Thyroid gland (tissue), 4 donors: ENCODE measurements around the gene HMOX2.

Experiments used
- POLR2A ChIP-seq, 2 donors: fragments of 450-650 bp; IDR thresholded peaks; one replicate each; pipeline ENCODE4 v1.6.1; 2017; ENCODE audit warnings: antibody characterized with exemption in 2 of 2, mild to moderate bottlenecking in 2 of 2, moderate library complexity in 1 of 2
- TF ChIP-seq, protein P1 (sequence below), 6 experiments: fragments of 200-600 bp in 3 of 6; fragments of 450-650 bp in 3 of 6; sonication (generic) in 3 of 6; IDR thresholded peaks; one replicate each; pipeline ENCODE4 v1.5.1; 2016 to 2019; ENCODE audit warnings: antibody characterized with exemption in 6 of 6, mild to moderate bottlenecking in 2 of 6, inconsistent platforms in 1 of 6, moderate library complexity in 1 of 6

DNA sequence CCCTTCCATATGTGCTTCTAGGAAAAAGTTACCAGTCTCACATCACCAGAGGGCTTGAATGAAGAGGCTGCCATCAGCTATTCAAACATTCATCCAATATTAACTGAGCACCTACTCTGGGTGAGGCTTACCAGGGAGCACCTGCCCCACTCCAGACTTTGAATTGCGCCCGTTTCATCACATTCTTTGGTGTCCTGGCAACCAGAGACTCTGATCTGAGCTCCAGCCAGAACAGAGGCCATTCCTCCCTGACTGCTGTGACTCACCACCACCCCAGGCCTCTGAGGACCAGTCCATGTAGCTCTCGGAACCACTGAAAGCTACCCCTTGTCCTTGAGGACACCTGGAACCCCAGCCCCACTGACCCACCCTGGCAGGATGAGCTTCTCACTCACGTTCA is 79.9 kb downstream of the HMOX2 start, which contains the start of gene C16orf96:
- TF ChIP-seq, protein P1, sequence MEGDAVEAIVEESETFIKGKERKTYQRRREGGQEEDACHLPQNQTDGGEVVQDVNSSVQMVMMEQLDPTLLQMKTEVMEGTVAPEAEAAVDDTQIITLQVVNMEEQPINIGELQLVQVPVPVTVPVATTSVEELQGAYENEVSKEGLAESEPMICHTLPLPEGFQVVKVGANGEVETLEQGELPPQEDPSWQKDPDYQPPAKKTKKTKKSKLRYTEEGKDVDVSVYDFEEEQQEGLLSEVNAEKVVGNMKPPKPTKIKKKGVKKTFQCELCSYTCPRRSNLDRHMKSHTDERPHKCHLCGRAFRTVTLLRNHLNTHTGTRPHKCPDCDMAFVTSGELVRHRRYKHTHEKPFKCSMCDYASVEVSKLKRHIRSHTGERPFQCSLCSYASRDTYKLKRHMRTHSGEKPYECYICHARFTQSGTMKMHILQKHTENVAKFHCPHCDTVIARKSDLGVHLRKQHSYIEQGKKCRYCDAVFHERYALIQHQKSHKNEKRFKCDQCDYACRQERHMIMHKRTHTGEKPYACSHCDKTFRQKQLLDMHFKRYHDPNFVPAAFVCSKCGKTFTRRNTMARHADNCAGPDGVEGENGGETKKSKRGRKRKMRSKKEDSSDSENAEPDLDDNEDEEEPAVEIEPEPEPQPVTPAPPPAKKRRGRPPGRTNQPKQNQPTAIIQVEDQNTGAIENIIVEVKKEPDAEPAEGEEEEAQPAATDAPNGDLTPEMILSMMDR (IDR thresholded peaks at IDR 0.05), result no peak
- no peak for TF ChIP-seq POLR2A (IDR thresholded peaks at IDR 0.05)
